Measurements from ENCODE around the gene FBXL14.

Gene FBXL14

DNA sequence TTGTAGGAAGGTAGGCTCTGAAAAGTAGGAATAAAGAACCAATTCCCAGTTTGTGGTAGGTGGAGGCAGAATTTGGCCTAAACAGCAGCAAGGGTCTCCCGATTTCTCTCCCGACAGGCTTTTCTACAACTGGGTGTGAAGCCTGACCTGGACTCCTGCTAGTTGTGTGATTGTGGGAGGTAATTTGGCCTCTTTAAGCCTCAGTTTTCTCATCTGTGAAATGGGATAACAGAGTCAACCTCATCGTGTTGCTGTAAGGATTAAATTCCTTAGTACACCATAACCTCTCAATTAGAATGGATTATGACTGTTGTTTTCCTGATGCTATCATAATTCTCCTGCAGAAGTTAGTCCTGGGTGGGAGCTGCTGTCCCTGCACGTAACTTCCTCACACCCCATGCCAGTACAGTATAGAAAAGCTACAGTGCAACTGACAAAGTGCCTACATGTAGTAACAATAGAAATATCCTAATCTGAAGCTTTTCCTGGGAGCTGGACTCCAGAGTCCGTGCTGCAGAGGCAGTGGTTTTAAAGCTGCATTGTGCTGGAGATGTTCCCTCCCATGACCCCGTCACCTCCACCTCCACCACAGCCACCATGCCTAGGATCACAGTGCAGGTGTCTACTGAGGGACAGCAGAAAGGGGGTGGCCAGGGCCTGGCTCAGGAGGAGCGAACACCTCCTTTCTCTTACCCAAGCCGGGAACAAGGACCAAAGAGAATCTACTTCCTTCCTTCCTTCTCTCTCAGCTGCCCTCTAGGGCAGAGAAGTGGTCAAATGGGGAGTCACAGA lies 76.5 kb downstream of the FBXL14 start:
- no peak for TF ChIP-seq JUND (IDR thresholded peaks at IDR 0.05; ENCODE audit: low read depth)
- DNase-seq (ENCODE audit: low read depth in 1 of 2, low spot score in 1 of 2) = no peak

DNA sequence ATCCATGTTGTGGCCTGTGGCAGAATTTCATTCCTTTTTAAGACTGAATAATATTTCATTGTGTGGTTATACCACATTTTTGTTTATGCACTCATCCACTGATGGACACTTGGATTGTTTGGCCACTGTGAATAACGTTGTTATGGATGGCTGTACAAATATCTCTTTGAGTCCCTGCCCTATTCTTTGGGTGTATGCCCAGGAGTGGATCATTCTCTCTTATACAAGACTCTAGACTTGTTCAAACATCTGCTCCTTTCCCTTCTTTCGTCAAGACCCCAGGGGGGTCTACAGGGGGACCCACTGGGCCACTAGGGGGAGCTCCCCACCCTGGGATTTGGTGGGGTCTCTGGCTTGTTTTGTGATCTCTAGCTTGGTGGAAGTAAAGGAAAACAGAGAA lies 77.4 kb downstream of the FBXL14 start:
- in situ Hi-C loops (cut with HindIII; ENCODE audit: low pct_unique_long_range_greater_than_20kb, low sequenced_read_pairs) = no loop called here
- no peak for TF ChIP-seq JUND (IDR thresholded peaks at IDR 0.05; ENCODE audit: low read depth)
- no peak for DNase-seq (ENCODE audit: low read depth in 1 of 2, low spot score in 1 of 2)

More for the DNA sequence above, 76.5 kb downstream of the FBXL14 start:
- in situ Hi-C loops (cut with HindIII; ENCODE audit: low pct_unique_long_range_greater_than_20kb, low sequenced_read_pairs) = no loop called here

Data from T47D (cell line).